ENCODE data around the gene FOXP3.

Gene FOXP3

DNA sequence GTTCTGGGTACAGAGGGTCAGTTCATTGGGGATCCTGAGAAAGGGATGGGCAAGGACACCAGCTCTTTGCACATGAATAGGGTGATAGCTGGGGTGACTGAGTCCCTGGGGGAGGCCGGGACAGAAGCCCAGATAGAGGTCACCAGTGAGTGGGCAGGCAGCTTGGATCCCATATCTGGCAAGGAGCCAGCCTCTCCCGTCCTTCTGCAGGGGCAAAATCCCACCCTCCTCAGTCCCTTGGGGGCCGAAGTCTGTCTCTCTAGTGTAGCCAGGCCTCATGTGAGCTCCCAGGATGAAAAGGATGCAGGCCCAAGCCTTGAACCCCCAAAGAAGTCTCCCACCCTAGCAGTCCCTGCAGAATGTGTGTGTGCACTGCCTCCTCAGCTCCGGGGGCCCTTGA is 22.1 kb upstream of the FOXP3 start:
- Mint-ChIP-seq H3K36me3 (ENCODE audit: low read depth) (peaks cover 12% of the 10 kb centered on the region), H3K9me3 (no peaks in the 10 kb centered on the region), H3K4me1 (ENCODE audit: low read depth) (peaks cover 21% of the 10 kb centered on the region), H3K27me3 (ENCODE audit: low read depth) (no peaks in the 10 kb centered on the region), H3K27ac (no peak overlapping the region), H3K4me3 (no peak overlapping the region)

DNA sequence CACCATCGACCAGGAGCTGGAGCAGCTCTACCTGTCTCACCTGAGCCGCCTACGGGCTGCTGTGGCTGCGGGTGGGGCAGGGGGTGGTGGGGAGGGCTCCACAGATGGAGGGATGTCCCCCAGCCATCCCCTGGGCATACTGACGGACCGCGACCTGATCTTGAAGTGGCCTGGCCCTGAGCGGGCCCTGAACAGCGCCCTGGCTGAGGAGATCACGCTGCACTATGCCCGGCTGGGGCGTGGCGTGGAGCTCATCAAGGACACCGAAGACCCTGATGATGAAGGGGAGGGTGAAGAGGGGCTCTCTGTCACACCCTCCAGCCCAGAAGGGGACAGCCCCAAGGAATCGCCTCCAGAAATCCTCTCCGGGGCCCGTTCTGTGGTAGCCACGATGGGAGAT is 21.6 kb upstream of the FOXP3 start:
- Mint-ChIP-seq H3K36me3 (ENCODE audit: low read depth) (peaks cover 12% of the 10 kb centered on the region), H3K27me3 (ENCODE audit: low read depth) (no peaks in the 10 kb centered on the region), H3K4me1 (ENCODE audit: low read depth) (peaks cover 21% of the 10 kb centered on the region), H3K9me3 (no peaks in the 10 kb centered on the region), H3K4me3 (no peak overlapping the region), H3K27ac (no peak overlapping the region)

DNA sequence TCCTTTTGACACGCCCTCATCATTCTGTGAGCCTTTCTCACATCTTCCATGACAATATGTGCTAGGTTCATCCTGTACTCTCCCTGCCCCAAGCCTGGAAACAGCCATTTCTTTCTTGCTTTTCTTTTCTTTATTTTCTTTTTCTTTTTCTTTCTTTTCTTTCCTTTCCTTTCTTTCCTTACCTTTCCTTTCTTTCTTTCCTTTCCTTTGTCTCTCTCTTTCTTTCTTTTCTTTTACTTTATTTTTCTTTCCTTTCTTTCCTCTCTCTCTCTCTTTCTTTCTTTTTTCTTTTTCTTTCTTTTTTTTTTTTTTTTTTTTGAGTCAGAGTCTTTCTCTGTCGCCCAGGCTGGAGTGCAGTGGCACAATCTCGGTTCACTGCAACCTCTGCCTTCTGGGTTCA is 19.7 kb upstream of the FOXP3 start:
- Mint-ChIP-seq H3K4me3 (no peak overlapping the region), H3K9me3 (no peaks in the 10 kb centered on the region), H3K27me3 (ENCODE audit: low read depth) (no peaks in the 10 kb centered on the region), H3K27ac (no peak overlapping the region), H3K36me3 (ENCODE audit: low read depth) (peaks cover 15% of the 10 kb centered on the region), H3K4me1 (ENCODE audit: low read depth) (peaks cover 20% of the 10 kb centered on the region)

DNA sequence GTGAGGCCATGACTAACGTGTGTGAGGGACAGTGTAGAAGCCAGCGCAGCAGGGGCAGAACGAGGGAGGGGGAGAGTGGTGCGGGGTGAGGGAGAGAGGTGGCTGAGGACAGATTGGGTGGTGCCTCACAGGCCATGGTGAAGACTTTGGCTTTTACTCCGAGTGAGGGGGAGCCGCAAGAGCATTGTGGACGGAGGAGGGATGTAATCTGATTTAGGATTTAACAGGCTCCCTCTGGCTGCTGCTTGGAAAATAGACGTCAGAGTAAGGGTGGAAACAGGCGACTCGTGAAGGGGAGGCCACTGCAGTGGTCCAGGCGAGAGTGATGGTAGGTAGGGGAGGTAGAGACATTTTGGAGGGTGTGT is 18.1 kb upstream of the FOXP3 start:
- H3K4me1 Mint-ChIP-seq (ENCODE audit: low read depth) = peaks cover 21% of the 10 kb centered on the region
- no peak overlapping the region for H3K4me3 Mint-ChIP-seq
- H3K27me3 Mint-ChIP-seq (ENCODE audit: low read depth) = no peaks in the 10 kb centered on the region
- H3K27ac Mint-ChIP-seq = peak overlapping the region; percentile 3
- H3K9me3 Mint-ChIP-seq = no peaks in the 10 kb centered on the region
- H3K36me3 Mint-ChIP-seq (ENCODE audit: low read depth) = peaks cover 14% of the 10 kb centered on the region

DNA sequence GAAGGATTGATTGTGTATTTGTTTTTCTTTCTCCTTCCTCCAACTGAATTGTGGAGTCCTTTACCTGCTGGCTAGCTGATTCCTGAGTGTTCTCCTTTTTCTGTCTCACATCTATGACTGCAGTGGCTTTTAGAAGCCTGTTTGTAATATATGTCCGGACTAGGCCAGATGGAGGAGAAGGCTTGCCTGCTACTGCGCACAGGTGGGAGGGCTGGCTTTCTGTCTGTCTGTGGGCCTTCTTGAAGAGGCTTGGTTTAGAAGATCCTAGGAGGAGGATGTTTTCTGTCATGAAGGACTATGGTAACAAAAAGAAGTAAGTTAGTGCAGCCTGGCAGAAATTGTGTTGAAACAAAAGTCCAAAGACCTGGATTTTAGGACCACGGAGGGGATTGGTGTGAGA is 13.6 kb upstream of the FOXP3 start:
- Mint-ChIP-seq H3K9me3 (no peaks in the 10 kb centered on the region), H3K36me3 (ENCODE audit: low read depth) (peaks cover 36% of the 10 kb centered on the region), H3K4me1 (ENCODE audit: low read depth) (peaks cover 42% of the 10 kb centered on the region), H3K27ac (peak overlapping the region; percentile 89), H3K4me3 (peak overlapping the region; percentile 37), H3K27me3 (ENCODE audit: low read depth) (no peaks in the 10 kb centered on the region)

DNA sequence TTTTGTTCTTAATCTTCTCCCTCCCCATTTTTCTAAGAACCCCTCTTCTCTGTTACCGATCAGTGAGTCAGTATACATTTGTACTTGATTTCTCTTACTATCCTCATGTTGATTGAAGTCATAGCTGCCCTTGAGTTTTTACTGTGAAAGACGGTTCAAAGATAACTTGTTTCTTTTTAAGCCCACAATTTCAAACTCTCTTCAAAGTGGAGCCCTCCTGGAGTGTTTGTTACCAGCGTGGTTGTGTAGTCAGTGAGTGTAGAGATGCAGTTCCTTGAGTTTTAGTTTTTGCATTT is 13.0 kb upstream of the FOXP3 start:
- Mint-ChIP-seq H3K9me3 (no peaks in the 10 kb centered on the region), H3K27me3 (ENCODE audit: low read depth) (no peaks in the 10 kb centered on the region), H3K36me3 (ENCODE audit: low read depth) (peaks cover 33% of the 10 kb centered on the region), H3K27ac (peak overlapping the region; percentile 89), H3K4me3 (peak overlapping the region; percentile 37), H3K4me1 (ENCODE audit: low read depth) (peaks cover 46% of the 10 kb centered on the region)

DNA sequence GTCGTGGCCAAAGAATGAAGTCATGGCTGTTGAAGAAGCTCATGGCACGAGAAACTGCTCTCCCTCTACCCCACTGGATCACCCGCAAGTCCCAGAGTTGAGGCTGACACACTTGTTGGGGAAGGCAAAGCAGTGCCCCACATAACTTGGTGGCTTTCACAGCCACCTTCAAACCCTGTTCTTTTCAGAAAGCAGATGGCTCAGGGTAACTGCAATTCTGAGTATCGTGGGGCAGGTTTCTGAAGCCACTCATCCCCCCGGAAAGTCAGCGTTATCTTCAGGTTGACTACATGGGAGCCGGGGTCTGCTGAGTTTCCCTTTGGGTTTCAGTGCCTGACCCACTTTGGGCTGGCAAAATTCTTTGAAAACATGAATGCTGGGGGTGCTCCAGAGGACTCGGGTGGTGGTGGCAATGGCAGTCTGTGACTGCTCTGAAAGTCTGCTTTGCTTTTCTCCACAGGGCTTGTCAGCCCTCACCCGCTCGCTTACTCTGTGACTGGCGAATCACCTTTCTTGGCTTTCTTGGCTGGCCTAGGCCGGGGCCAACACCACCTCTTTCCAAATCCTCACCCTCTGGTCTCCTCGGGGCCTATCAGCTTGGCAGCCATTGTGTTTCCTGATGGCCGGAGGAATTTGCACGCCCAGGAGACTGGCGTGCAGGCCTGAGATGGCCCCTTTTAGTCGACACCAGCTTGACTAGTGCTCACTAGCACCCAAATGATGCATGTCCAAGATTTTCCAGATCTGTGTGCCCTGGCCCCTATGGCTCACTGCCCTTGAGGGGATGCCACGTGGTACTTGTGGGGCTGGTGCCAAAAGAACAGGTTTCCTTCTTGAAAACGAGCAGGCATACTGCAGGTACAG is 12.4 kb upstream of the FOXP3 start:
- peaks cover 28% of the 10 kb centered on the region for H3K36me3 Mint-ChIP-seq (ENCODE audit: low read depth)
- peak overlapping the region; percentile 37 for H3K4me3 Mint-ChIP-seq
- peaks cover 44% of the 10 kb centered on the region for H3K4me1 Mint-ChIP-seq (ENCODE audit: low read depth)
- H3K27ac Mint-ChIP-seq = peak overlapping the region; percentile 89
- no peaks in the 10 kb centered on the region for H3K27me3 Mint-ChIP-seq (ENCODE audit: low read depth)
- H3K9me3 Mint-ChIP-seq = no peaks in the 10 kb centered on the region

DNA sequence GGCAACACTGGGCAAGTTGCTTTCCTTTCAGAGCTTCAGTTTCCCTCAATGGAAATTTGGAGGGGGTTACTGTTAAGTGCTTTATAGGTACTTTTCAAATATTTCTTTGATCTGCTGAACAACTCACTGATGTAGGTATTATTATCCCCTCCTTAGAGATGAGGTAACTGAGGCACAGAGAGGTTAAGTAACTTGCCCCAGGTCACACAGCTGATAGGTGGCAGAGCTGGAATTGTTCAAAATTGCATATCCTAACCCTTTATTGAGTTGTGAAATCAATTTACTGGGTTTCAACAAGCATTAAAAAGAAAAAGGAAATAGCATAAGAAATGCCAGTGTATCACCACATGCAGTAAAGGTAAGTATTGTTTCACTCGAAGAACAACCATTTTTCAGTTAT is 11.7 kb upstream of the FOXP3 start:
- H3K36me3 Mint-ChIP-seq (ENCODE audit: low read depth) = peaks cover 30% of the 10 kb centered on the region
- no peaks in the 10 kb centered on the region for H3K9me3 Mint-ChIP-seq
- H3K4me3 Mint-ChIP-seq = no peak overlapping the region
- H3K27ac Mint-ChIP-seq = no peak overlapping the region
- H3K27me3 Mint-ChIP-seq (ENCODE audit: low read depth) = no peaks in the 10 kb centered on the region
- H3K4me1 Mint-ChIP-seq (ENCODE audit: low read depth) = peaks cover 45% of the 10 kb centered on the region

DNA sequence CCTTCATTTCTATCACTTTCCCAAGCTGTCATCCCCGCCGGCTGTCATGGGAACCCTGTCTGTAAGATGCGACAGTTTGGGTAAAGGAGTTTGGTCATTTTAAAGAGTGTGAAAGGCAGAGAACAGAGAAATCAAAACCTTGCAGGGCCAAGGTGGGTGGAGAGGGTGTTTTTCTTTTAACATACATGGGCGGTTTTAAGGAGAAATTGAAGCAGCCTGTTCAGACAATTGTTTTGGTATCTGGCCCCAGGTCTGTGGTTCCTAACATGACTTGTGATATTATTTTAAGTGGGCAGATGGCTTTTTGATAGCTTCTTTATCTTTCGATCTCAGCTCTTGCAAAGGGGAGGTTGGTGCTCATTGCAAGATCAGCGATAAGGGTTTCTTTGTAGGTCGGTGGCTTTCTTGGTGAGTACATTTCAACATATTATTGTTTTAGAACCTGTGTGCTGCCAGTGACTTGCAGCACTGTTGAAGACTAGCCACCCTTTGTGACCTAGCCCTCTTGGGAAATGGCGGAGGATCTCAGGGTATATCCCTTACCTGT is 8.7 kb upstream of the FOXP3 start:
- no peaks in the 10 kb centered on the region for H3K9me3 Mint-ChIP-seq
- H3K27ac Mint-ChIP-seq = peak overlapping the region; percentile 87
- H3K4me3 Mint-ChIP-seq = peak overlapping the region; percentile 78
- no peaks in the 10 kb centered on the region for H3K27me3 Mint-ChIP-seq (ENCODE audit: low read depth)
- H3K36me3 Mint-ChIP-seq (ENCODE audit: low read depth) = peaks cover 32% of the 10 kb centered on the region
- peaks cover 49% of the 10 kb centered on the region for H3K4me1 Mint-ChIP-seq (ENCODE audit: low read depth)

DNA sequence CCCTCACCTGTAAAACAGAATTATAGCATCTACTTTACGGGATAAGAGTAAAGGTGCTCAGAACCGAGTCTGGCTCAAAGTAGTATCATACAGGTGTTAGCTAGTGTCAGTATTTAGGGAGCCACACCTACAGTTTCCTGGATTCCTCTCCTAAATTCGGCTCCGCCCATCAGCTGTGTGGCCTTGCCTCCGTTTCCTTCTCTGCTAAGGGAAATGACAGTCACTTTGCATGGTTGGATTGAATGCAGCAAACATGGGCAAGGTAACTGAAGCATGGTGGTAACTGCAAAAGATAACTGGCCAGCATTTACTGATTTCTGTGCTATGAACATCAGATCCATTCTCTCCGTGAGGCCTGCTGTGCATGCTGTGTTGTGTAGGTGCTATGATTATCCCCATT is 7.9 kb upstream of the FOXP3 start:
- H3K36me3 Mint-ChIP-seq (ENCODE audit: low read depth) = peaks cover 26% of the 10 kb centered on the region
- H3K9me3 Mint-ChIP-seq = no peaks in the 10 kb centered on the region
- H3K4me3 Mint-ChIP-seq = peak overlapping the region; percentile 78
- no peaks in the 10 kb centered on the region for H3K27me3 Mint-ChIP-seq (ENCODE audit: low read depth)
- peaks cover 48% of the 10 kb centered on the region for H3K4me1 Mint-ChIP-seq (ENCODE audit: low read depth)
- H3K27ac Mint-ChIP-seq = peak overlapping the region; percentile 87

DNA sequence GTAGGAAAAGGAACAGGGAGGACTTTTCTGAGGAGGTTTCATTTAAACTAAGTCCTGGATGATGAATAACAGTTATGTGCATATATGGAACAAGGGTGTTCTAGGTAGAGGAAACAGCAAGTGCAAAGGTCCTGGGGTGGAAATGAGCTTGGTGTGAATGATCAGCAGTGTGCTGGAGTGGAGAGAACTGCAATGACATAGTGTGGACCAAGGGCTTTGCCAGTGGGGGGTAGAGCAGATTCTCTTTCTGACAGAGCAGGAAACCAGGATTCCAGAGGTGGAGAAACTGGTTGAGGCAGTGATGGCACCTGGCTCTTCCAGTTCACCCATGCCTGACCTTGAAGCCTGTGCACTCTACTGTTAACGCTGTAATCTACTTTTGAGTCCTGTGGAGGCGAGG is 6.8 kb upstream of the FOXP3 start:
- Mint-ChIP-seq H3K9me3 (no peaks in the 10 kb centered on the region), H3K27me3 (ENCODE audit: low read depth) (no peaks in the 10 kb centered on the region), H3K4me3 (peak overlapping the region; percentile 78), H3K27ac (peak overlapping the region; percentile 87), H3K4me1 (ENCODE audit: low read depth) (peaks cover 46% of the 10 kb centered on the region), H3K36me3 (ENCODE audit: low read depth) (peaks cover 20% of the 10 kb centered on the region)

DNA sequence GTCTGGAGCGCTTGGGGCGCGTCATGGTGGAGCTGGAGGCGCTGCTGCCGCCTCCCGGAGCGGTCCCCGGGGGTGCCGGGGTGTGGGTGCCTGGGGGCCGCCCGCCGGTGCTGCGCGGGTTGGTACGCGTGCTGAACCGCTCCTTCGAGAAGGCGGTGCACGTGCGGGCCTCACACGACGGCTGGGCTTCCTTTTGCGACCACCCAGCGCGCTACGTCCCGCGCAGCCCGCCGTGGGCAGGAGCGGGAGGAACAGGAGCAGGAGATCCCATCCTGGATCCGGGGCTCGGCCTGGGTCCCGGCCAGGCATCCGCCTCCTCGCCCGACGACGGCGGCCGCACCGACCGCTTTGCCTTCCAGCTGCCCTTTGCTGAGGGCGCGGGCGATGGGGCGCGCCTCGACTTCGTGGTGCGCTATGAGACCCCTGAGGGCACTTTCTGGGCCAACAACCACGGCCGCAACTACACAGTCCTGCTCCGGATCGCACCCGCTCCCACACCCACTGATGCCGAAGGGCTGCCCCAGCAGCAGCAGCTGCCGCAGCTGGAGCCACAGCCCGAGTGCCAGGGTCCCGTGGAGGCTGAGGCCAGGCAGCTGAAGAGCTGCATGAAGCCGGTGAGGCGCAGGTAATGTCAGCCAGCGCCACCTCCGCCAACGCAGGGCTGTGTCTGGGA is 5.9 kb upstream of the FOXP3 start:
- Mint-ChIP-seq H3K27me3 (ENCODE audit: low read depth) (no peaks in the 10 kb centered on the region), H3K36me3 (ENCODE audit: low read depth) (peaks cover 15% of the 10 kb centered on the region), H3K27ac (peak overlapping the region; percentile 87), H3K4me3 (peak overlapping the region; percentile 78), H3K9me3 (no peaks in the 10 kb centered on the region), H3K4me1 (ENCODE audit: low read depth) (peaks cover 41% of the 10 kb centered on the region)

DNA sequence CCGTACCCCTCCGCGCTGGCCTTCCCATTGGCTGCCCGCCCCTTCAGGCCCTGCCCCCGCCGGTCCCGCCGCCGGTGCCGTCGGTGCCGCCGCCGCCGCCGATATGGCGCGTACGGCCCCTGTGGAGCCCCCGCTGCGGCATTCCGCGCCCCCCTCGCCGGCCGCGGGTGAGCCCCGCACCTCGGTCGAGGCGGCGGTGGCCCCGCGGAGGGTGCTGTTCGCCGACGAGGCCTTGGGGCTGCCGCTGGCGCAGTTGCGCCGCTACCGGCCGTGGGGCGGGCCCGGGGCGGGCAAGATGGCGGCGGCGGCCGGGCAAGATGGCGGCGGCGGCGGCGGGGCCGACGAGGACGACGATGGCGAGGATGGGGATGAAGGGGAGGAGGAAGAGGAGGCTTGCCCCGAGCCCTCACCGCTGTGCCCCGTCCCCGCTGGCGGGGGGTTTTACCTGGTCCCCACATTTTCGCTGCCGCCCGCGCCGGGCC is 5.3 kb upstream of the FOXP3 start, which contains the start of gene PPP1R3F:
PPP1R3F (plus strand) TSS at position 27 of the 482 bp plus-strand sequence; CDS start at position 104, 77 bp downstream.
- Mint-ChIP-seq H3K4me1 (ENCODE audit: low read depth) (peaks cover 37% of the 10 kb centered on the region), H3K4me3 (peak within 1 kb of the TSS; percentile 93), H3K27me3 (ENCODE audit: low read depth) (no peaks in the 10 kb centered on the region), H3K36me3 (ENCODE audit: low read depth) (peaks cover 9% of the 10 kb centered on the region), H3K9me3 (no peaks in the 10 kb centered on the region), H3K27ac (peak within 1 kb of the TSS; percentile 99)

DNA sequence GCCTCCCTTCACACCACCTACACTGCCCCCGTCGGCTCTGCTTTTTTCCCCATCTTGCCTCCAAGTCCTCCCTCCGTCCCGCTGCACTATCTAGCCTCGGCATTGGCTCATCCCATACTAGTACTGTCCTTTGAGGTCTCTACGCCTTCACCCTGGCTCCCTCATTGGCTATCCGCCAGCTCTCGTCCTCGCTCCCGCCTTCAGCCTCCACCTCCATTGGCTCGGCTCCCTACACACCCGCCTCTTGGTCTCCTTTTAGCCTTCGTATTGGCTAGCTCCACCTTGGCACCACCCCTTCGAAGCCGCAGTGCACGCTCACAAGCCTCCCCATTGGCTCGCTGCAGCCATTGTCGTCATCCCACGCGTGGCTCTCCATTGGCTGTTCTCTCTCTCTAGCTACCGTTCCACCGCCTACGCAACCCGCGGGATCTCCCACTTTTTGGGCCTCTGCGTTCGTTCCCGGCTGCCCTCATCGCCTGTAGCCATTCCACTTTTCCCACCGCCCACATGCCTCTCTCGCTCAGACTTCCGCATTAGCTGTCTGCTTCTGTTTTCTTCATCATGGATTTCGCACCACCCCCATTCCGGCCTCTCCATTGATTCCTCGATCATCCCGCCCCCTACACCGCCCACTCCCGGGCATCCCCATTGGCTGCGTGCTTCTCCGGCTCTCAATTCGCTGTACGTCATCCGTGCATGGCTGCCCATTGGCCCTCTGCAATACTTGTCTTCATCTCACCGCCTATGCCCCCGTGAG is 4.7 kb upstream of the FOXP3 start:
- H3K36me3 Mint-ChIP-seq (ENCODE audit: low read depth) = peaks cover 7% of the 10 kb centered on the region
- H3K27me3 Mint-ChIP-seq (ENCODE audit: low read depth) = no peaks in the 10 kb centered on the region
- no peaks in the 10 kb centered on the region for H3K9me3 Mint-ChIP-seq
- peak overlapping the region; percentile 99 for H3K27ac Mint-ChIP-seq
- peak overlapping the region; percentile 93 for H3K4me3 Mint-ChIP-seq
- peaks cover 36% of the 10 kb centered on the region for H3K4me1 Mint-ChIP-seq (ENCODE audit: low read depth)
